Erythroblast (primary cell): Measurements from ENCODE around the gene EXOC6B.

Experiments
- GATA1 ChIP-seq: IDR thresholded peaks from 2 replicates; pipeline ENCODE4 v1.6.1; 2011; ENCODE audit warnings: low read depth, mild to moderate bottlenecking, control low read depth, low read length, moderate library complexity
- POLR2A ChIP-seq: IDR thresholded peaks from 2 replicates; pipeline ENCODE4 v1.6.1; 2011; ENCODE audit warnings: mild to moderate bottlenecking, low read length

DNA sequence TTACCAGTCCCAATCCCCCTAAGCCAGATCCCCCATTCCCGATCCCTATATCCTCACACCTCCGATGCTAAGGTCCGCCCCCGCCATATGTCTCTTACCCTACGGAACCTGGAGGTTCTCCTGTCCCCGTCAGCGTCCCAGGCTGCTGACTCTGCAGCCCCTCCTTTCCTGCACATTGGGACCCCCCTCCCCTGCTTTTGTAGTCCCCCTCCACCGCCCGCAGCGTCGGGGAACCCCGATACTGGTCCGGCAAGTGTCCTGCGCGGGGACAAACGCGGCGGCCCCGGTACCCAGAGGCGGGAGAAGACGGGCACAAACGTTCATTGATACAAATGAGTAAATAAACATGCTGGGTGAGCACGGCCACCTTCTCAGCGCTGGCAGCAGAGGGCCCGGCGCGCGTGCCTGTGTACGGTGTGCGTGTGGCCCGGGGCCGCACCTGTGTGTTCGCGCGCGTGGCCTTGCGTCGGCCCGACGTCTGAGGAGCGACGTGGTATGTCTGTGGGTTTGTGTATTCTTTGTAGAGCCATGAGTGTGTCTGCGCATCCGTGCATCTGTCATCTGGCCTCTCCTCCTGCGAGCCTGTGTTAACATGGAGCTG, 676.2 kb downstream of the EXOC6B start:
- TF ChIP-seq POLR2A (no peak), GATA1 (no peak)
